ENCODE measurements around the gene GSDMA.
A peak's percentile ranks its signal among the peaks of the same experiment; 100 is the strongest.

Gene GSDMA

DNA sequence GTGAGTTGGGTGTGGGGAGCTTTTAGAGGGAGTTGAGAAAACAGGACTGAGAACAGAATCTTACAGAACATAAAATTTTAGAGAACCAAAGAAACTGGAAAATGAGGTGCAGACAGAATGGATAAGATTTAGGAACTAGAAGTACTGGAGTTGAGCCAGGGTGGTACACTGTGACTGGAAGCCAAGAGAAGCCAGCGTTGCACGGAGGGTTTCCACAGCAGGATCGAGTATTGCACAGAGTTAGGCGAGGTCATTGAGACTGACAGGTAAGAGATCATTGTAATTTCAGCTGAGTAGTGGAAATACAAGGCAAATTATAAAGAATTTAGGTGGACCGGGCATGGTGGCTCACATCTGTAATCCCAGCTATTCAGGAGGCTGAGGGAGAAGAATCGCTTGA lies 6.6 kb downstream of the GSDMA start:
- H3K4me3 ChIP-seq (ENCODE audit: low read length), result no peak overlapping the region
- DNase-seq (ENCODE audit: low read depth), result no peak
- H3K27me3 ChIP-seq (replicated peaks; ENCODE audit: control insufficient read depth, insufficient read depth, low read length), result no peaks in the 10 kb centered on the region
- H3K9me3 ChIP-seq (ENCODE audit: control insufficient read depth, low read length), result no peaks in the 10 kb centered on the region
- H3K4me1 ChIP-seq (ENCODE audit: control insufficient read depth, insufficient read depth, low read length), result peaks cover 12% of the 10 kb centered on the region
- no peak overlapping the region for H3K9ac ChIP-seq (ENCODE audit: low read length)
- no peaks in the 10 kb centered on the region for H3K36me3 ChIP-seq (ENCODE audit: control insufficient read depth, insufficient read depth, low read length, severe bottlenecking)

DNA sequence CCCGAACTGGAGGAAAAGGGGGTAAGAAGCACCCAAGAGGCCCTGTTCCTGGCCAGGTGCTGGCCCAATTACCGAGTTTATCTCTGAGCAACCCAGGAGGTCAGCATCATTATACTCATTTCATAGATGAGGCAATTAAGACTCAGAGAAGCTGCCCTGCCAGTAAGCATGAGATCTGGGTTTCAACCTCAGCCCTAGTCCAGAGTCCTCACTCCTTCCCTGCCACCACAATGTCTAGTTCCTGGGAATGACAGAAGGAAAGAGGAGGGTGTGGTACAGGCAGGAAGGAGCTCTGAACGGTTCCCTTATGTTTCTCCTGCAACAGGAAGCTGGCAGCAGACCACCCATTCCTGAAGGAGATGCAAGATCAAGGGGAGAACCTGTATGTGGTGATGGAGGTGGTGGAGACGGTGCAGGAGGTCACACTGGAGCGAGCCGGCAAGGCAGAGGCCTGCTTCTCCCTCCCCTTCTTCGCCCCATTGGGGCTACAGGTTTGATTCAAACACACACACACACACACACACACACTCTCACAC lies 7.4 kb downstream of the GSDMA start:
- Histone ChIP-seq H3K4me3 (ENCODE audit: low read length) (no peak overlapping the region), H3K4me1 (ENCODE audit: control insufficient read depth, insufficient read depth, low read length) (peaks cover 12% of the 10 kb centered on the region), H3K9me3 (ENCODE audit: control insufficient read depth, low read length) (no peaks in the 10 kb centered on the region), H3K9ac (ENCODE audit: low read length) (no peak overlapping the region), H3K27me3 (replicated peaks; ENCODE audit: control insufficient read depth, insufficient read depth, low read length) (no peaks in the 10 kb centered on the region), H3K36me3 (ENCODE audit: control insufficient read depth, insufficient read depth, low read length, severe bottlenecking) (no peaks in the 10 kb centered on the region)
- DNase-seq (ENCODE audit: low read depth), result no peak

DNA sequence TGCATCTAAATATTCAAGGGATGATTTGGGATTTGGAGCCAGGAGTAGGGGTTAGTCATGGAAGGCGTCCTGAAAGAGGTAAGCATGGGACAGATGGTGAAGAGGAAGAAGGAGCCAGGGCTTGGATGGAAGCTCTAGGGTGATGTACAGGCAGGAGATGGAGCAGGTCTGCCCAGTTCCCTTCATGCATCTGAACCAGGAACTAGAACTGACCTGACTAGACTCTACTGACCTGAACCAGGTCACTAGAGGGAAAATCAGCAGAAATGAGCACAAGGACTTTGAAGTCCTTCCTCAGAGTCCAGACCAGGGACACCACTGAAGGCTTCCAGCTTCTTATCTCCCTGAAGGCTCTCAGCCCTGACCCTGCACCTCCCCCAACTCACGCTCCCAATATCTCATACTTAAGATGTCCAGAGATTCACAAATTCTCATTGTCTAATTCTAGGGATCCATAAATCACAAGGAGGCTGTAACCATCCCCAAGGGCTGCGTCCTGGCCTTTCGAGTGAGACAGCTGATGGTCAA lies 8.3 kb downstream of the GSDMA start:
- no peaks in the 10 kb centered on the region for H3K9me3 ChIP-seq (ENCODE audit: control insufficient read depth, low read length)
- no peak overlapping the region for H3K4me3 ChIP-seq (ENCODE audit: low read length)
- peaks cover 12% of the 10 kb centered on the region for H3K4me1 ChIP-seq (ENCODE audit: control insufficient read depth, insufficient read depth, low read length)
- no peaks in the 10 kb centered on the region for H3K27me3 ChIP-seq (replicated peaks; ENCODE audit: control insufficient read depth, insufficient read depth, low read length)
- DNase-seq (ENCODE audit: low read depth), result no peak
- H3K9ac ChIP-seq (ENCODE audit: low read length), result no peak overlapping the region
- H3K36me3 ChIP-seq (ENCODE audit: control insufficient read depth, insufficient read depth, low read length, severe bottlenecking), result no peaks in the 10 kb centered on the region

DNA sequence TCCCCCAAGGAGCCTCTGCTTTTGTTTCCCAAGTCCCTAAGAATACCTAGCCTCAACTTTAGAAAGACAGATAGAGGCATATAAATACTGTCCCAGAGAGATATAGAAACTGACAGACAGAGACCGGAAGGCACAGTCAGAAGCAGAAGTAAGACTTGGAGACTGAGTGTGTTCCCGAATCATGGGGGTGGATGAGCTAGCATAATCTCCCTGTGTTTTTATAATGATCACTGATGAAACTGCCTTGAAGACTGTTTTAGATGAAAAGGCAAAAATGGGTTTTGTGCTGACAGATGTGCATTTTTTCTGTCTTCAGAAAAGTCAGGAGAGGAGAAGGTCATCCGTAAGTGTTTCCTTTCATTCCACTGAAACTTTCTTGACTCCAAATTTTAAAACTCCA lies 9.5 kb downstream of the GSDMA start:
- Histone ChIP-seq H3K4me3 (ENCODE audit: low read length) (no peak overlapping the region), H3K27me3 (replicated peaks; ENCODE audit: control insufficient read depth, insufficient read depth, low read length) (no peaks in the 10 kb centered on the region), H3K9me3 (ENCODE audit: control insufficient read depth, low read length) (no peaks in the 10 kb centered on the region), H3K36me3 (ENCODE audit: control insufficient read depth, insufficient read depth, low read length, severe bottlenecking) (no peaks in the 10 kb centered on the region), H3K4me1 (ENCODE audit: control insufficient read depth, insufficient read depth, low read length) (peaks cover 12% of the 10 kb centered on the region), H3K9ac (ENCODE audit: low read length) (peak overlapping the region; percentile 14)
- no peak for DNase-seq (ENCODE audit: low read depth)

DNA sequence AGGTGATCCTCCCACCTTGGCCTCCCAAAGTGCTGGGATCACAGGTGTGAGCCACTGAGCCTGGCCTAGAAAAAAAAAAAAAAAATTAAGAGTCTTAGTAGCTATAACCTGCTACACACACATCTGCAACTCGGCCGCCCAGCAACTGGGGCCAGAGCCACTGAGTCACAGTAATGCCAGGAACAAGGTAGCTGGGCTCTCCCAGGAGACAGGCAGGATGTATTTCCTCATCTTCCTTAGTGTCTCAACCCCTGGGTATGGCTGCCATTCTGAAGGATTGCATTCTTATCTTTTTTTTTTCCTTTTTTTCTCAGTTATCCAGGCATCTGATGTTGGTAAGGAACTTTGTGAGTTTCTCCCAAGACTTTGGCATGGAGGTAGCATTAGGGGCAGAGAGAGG lies 10.7 kb downstream of the GSDMA start:
- no peaks in the 10 kb centered on the region for H3K9me3 ChIP-seq (ENCODE audit: control insufficient read depth, low read length)
- no peaks in the 10 kb centered on the region for H3K36me3 ChIP-seq (ENCODE audit: control insufficient read depth, insufficient read depth, low read length, severe bottlenecking)
- no peak overlapping the region for H3K9ac ChIP-seq (ENCODE audit: low read length)
- DNase-seq (ENCODE audit: low read depth), result no peak
- peaks cover 12% of the 10 kb centered on the region for H3K4me1 ChIP-seq (ENCODE audit: control insufficient read depth, insufficient read depth, low read length)
- no peak overlapping the region for H3K4me3 ChIP-seq (ENCODE audit: low read length)
- no peaks in the 10 kb centered on the region for H3K27me3 ChIP-seq (replicated peaks; ENCODE audit: control insufficient read depth, insufficient read depth, low read length)

DNA sequence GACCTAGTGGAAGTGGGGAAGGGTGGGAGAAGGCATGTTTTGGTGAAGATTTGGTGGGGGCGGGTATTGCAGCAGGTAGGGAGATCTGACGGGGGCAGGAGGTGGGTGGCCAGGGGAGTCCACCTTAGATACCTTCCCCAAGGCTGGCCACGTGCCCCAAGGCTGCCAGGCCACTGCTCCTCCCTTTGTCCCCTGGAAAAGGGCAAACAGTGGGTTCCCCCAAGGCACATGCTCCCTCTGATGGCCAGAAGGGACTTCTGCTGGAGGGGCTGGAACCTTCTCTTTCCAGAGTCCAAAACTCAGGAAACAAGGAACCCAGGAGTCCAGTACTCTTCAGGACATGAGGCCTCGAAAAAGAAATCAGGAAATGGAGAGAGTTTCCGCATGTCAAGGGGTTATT lies 11.6 kb downstream of the GSDMA start:
- Histone ChIP-seq H3K9me3 (ENCODE audit: control insufficient read depth, low read length) (no peaks in the 10 kb centered on the region), H3K27me3 (replicated peaks; ENCODE audit: control insufficient read depth, insufficient read depth, low read length) (no peaks in the 10 kb centered on the region), H3K4me1 (ENCODE audit: control insufficient read depth, insufficient read depth, low read length) (peaks cover 18% of the 10 kb centered on the region), H3K36me3 (ENCODE audit: control insufficient read depth, insufficient read depth, low read length, severe bottlenecking) (no peaks in the 10 kb centered on the region), H3K4me3 (ENCODE audit: low read length) (no peak overlapping the region), H3K9ac (ENCODE audit: low read length) (no peak overlapping the region)
- no peak for DNase-seq (ENCODE audit: low read depth)

DNA sequence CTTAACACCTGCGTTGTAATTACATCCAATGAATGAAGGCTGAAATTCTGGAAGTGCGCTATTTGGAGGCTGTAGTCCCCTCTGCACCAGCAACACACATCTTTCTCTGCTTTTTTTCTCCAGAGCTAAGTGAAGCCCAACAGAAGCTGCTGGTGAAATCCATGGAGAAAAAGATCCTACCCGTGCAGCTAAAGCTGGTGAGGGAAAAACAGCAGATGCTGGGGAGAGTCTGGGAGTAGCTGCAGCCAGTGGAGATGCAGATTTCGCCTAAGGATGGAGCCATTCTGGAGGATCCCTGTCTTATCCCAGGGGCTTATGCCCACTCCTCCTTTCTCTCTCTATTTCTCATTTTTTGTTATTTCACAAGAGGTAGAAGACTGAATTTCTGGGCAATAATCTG lies 13.0 kb downstream of the GSDMA start:
- Histone ChIP-seq H3K9ac (ENCODE audit: low read length) (no peak overlapping the region), H3K27me3 (replicated peaks; ENCODE audit: control insufficient read depth, insufficient read depth, low read length) (no peaks in the 10 kb centered on the region), H3K9me3 (ENCODE audit: control insufficient read depth, low read length) (no peaks in the 10 kb centered on the region), H3K4me3 (ENCODE audit: low read length) (no peak overlapping the region), H3K4me1 (ENCODE audit: control insufficient read depth, insufficient read depth, low read length) (peaks cover 24% of the 10 kb centered on the region), H3K36me3 (ENCODE audit: control insufficient read depth, insufficient read depth, low read length, severe bottlenecking) (no peaks in the 10 kb centered on the region)
- no peak for DNase-seq (ENCODE audit: low read depth)

DNA sequence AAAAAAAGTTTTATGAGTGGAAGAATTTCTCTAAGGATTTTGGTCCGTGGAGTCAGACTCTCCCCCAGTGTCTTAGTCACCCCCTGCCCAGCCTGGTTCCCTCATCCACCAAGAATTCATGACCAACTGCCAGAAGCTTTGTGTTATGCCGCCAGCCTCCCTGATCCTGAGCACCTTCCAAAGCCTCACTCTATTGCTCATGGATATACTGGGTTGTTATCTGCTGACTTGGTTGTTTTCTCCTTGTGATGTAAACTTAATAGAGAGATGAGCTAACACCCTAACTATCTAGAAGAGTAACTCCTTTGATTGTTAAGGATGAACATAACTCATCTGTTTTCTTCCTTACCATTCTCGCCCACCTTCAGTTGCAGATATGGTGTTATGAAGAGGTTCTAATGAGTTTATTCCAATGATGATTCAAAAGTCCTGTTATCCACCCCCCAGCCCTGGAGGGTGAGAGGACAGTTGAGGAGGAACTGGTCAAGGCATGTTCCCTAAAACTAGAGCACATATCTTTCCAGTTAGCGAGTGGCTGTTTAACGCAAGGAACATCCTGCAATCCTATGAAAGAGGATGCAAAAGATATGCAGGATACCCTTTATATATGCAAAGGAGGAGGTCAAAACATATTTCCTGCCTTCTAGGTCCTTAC lies 16.3 kb downstream of the GSDMA start:
- Histone ChIP-seq H3K4me1 (ENCODE audit: control insufficient read depth, insufficient read depth, low read length) (peaks cover 30% of the 10 kb centered on the region), H3K9ac (ENCODE audit: low read length) (no peak overlapping the region), H3K4me3 (ENCODE audit: low read length) (peak overlapping the region; percentile 3), H3K27me3 (replicated peaks; ENCODE audit: control insufficient read depth, insufficient read depth, low read length) (no peaks in the 10 kb centered on the region), H3K9me3 (ENCODE audit: control insufficient read depth, low read length) (no peaks in the 10 kb centered on the region), H3K36me3 (ENCODE audit: control insufficient read depth, insufficient read depth, low read length, severe bottlenecking) (peaks cover 1% of the 10 kb centered on the region)
- DNase-seq (ENCODE audit: low read depth), result peak; percentile 61

DNA sequence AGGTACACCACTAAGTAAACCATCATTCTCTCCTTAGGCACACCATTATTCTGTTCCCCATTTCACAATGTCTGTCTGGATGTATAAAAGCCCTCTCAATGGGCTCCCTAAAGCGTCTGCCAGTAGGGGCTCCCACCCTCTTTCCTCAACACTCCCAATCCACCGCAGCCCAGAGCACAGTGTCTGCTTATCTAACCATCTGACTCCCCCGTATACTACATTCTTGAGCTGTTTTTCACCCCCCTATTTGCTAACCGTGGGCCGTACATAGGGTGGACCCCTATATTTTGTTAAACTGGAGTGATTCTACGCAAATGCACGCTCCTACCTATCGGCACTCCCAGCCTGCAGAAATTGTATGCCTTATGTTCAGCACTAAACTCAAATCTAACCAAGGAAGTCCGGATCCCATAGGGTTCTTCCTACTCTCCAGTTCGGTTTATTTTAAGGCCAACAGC lies 17.1 kb downstream of the GSDMA start:
- peaks cover 30% of the 10 kb centered on the region for H3K4me1 ChIP-seq (ENCODE audit: control insufficient read depth, insufficient read depth, low read length)
- H3K9me3 ChIP-seq (ENCODE audit: control insufficient read depth, low read length), result no peaks in the 10 kb centered on the region
- peak overlapping the region; percentile 78 for H3K9ac ChIP-seq (ENCODE audit: low read length)
- H3K4me3 ChIP-seq (ENCODE audit: low read length), result peak overlapping the region; percentile 91
- peaks cover 9% of the 10 kb centered on the region for H3K36me3 ChIP-seq (ENCODE audit: control insufficient read depth, insufficient read depth, low read length, severe bottlenecking)
- H3K27me3 ChIP-seq (replicated peaks; ENCODE audit: control insufficient read depth, insufficient read depth, low read length), result no peaks in the 10 kb centered on the region
- DNase-seq (ENCODE audit: low read depth), result peak; percentile 66

DNA sequence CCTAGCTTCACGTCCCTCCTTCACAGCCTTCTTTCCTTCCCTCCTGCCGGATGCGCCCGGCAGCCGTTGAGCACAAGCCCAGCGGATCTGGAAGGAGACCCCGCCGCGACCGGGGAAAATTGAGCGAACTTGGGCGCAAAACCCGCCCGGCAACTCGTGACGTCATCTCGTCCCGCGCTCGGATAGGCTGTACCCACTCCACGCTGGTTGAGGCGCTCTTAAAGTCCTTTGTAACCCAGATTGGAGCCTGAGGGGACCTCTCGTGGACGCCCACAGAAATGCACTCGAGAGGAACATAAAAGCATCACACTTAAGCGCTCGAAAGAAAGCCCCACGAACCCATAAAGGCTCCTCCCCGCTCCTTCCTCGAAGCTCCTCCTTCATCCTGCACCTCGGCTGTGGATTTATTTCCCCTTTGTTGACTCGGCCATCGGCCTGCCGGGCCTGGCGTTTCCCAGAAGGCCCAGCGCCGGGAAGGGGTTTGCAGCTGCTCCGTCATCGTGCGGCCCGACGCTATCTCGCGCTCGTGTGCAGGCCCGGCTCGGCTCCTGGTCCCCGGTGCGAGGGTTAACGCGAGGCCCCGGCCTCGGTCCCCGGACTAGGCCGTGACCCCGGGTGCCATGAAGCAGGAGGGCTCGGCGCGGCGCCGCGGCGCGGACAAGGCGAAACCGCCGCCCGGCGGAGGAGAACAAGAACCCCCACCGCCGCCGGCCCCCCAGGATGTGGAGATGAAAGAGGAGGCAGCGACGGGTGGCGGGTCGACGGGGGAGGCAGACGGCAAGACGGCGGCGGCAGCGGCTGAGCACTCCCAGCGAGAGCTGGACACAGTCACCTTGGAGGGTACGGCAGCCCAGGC lies 17.8 kb downstream of the GSDMA start, which contains the start of gene PSMD3:
TSS of gene PSMD3 (plus strand) at position 457 of the 856 bp plus-strand sequence. CDS start at position 621, 164 bp downstream.
- Histone ChIP-seq H3K36me3 (ENCODE audit: control insufficient read depth, insufficient read depth, low read length, severe bottlenecking) (peaks cover 16% of the 10 kb centered on the region), H3K4me1 (ENCODE audit: control insufficient read depth, insufficient read depth, low read length) (peaks cover 30% of the 10 kb centered on the region), H3K27me3 (replicated peaks; ENCODE audit: control insufficient read depth, insufficient read depth, low read length) (no peaks in the 10 kb centered on the region), H3K9me3 (ENCODE audit: control insufficient read depth, low read length) (no peaks in the 10 kb centered on the region), H3K4me3 (ENCODE audit: low read length) (peak within 1 kb of the TSS; percentile 91), H3K9ac (ENCODE audit: low read length) (peak within 1 kb of the TSS; percentile 99)
- DNase-seq (ENCODE audit: low read depth), result peak; percentile 100

DNA sequence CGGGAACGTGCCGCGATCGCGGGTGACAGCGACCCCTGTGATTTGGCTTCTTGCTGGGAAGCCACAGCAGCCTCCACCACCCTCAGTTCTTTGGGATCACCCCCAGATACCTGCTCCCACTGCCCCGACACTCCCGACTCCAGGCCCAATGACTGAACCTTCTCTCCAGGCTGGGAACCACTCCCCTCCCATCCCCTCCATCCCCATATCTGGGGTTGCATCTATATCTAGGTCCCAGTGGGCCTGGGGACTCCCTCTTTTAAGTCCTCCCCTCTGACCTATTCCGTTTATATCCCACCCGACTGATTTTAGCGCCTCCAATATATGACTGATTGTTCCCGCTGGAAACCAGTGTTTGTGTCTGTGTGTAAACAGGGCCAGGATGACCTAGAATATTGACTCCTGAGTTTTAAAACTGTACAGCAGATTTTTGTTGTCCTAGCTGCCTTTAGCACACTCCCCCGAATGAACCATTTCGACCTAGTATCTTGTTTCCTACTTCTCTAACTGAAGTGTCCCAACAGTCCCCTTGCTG lies 18.5 kb downstream of the GSDMA start:
- peak; percentile 34 for DNase-seq (ENCODE audit: low read depth)
- Histone ChIP-seq H3K36me3 (ENCODE audit: control insufficient read depth, insufficient read depth, low read length, severe bottlenecking) (peaks cover 23% of the 10 kb centered on the region), H3K4me3 (ENCODE audit: low read length) (peak overlapping the region; percentile 91), H3K9ac (ENCODE audit: low read length) (peak overlapping the region; percentile 99), H3K27me3 (replicated peaks; ENCODE audit: control insufficient read depth, insufficient read depth, low read length) (no peaks in the 10 kb centered on the region), H3K9me3 (ENCODE audit: control insufficient read depth, low read length) (no peaks in the 10 kb centered on the region), H3K4me1 (ENCODE audit: control insufficient read depth, insufficient read depth, low read length) (peaks cover 30% of the 10 kb centered on the region)

Data from adipocyte (in vitro differentiated cells).